Tibial nerve (tissue), 3 donors: ENCODE data around the gene VDR.

Experiments used
- POLR2A ChIP-seq, 2 donors: fragments of 450-650 bp; IDR thresholded peaks; one replicate each; pipeline ENCODE4 v1.6.1; 2017; ENCODE audit warnings: antibody characterized with exemption in 2 of 2, mild to moderate bottlenecking in 2 of 2, moderate library complexity in 2 of 2
- TF ChIP-seq, protein P1 (sequence below), 5 experiments: fragments of 200-600 bp in 3 of 5; fragments of 450-650 bp in 2 of 5; sonication (generic) in 3 of 5; IDR thresholded peaks; one replicate each; pipeline ENCODE4 v1.5.1; 2016 to 2019; ENCODE audit warnings: antibody characterized with exemption in 5 of 5, mild to moderate bottlenecking in 3 of 5, moderate library complexity in 2 of 5

DNA sequence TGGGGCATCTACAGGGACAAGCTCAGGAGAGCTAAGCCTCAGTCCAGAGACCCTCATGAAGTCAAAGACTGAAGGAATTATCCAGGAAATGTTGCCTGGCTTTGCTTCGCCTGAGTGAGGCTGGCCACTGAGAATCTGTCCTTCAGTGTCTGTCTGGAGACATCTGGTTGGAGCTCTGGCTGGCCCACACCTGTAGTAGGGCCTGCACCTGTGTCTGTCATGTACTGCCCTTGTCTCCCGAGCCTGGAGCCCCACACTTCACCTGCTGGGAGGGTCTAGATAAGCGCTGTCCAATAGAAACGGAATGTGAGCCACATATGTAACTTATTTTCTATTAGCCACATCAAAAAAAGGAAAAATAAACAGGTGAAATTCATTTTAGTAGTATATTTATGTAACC, 75.2 kb downstream of the VDR start:
- TF ChIP-seq, protein P1, sequence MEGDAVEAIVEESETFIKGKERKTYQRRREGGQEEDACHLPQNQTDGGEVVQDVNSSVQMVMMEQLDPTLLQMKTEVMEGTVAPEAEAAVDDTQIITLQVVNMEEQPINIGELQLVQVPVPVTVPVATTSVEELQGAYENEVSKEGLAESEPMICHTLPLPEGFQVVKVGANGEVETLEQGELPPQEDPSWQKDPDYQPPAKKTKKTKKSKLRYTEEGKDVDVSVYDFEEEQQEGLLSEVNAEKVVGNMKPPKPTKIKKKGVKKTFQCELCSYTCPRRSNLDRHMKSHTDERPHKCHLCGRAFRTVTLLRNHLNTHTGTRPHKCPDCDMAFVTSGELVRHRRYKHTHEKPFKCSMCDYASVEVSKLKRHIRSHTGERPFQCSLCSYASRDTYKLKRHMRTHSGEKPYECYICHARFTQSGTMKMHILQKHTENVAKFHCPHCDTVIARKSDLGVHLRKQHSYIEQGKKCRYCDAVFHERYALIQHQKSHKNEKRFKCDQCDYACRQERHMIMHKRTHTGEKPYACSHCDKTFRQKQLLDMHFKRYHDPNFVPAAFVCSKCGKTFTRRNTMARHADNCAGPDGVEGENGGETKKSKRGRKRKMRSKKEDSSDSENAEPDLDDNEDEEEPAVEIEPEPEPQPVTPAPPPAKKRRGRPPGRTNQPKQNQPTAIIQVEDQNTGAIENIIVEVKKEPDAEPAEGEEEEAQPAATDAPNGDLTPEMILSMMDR (IDR thresholded peaks at IDR 0.05), result no peak
- no peak for TF ChIP-seq POLR2A (IDR thresholded peaks at IDR 0.05)
